Measurements from ENCODE around the gene ASCC1. TPM values are rescaled to one million over a fixed set of nuclear protein-coding genes. Genes with fewer than 3 reads are reported as not detected.

Gene ASCC1
- total RNA-seq, 2 experiments from 2014 or later, result 16.5 to 19.0 TPM

- Mint-ChIP-seq H3K27me3 (no peaks in the 10 kb centered on the region), H3K9me3 (no peaks in the 10 kb centered on the region), H3K4me3 (no peak overlapping the region), H3K27ac (no peak overlapping the region), H3K4me1 (ENCODE audit: low read depth) (peaks cover 66% of the 10 kb centered on the region), H3K36me3 (ENCODE audit: low read depth) (peaks cover 42% of the 10 kb centered on the region)
- DNase-seq, result no peak
- no peaks in the 10 kb centered on the region for H3K27me3 ChIP-seq (ENCODE audit: control insufficient read depth in 1 of 2, insufficient read depth in 2 of 2, low read length in 2 of 2)
- H3K36me3 ChIP-seq (ENCODE audit: insufficient read depth, low read length), result peaks cover 10% of the 10 kb centered on the region
- no peak for ATAC-seq (ENCODE audit: poor library complexity)
- no peak for TF ChIP-seq CTCF (IDR thresholded peaks at IDR 0.05)
- H3K9me3 ChIP-seq (ENCODE audit: control insufficient read depth in 1 of 2, insufficient read depth in 1 of 2, low read length in 2 of 2), result no peaks in the 10 kb centered on the region
- ChIA-PET CTCF (no interaction called here), POLR2A (interaction anchor here (1.4 to 5.1 kb wide), 2 partner anchors 10 to 13 kb away, joined by 4 to 42 read pairs; partner anchors contain the start of gene SPOCK2)
- no peak overlapping the region for H3K27ac ChIP-seq (ENCODE audit: low read depth in 1 of 2, low read length in 2 of 2)
- no peak overlapping the region for H3K4me3 ChIP-seq (ENCODE audit: low read length)
- peaks cover 27% of the 10 kb centered on the region for H3K4me1 ChIP-seq (ENCODE audit: insufficient read depth, low read length)
- intact Hi-C loops (cut with DNase I, micrococcal nuclease), result no loop called here
These were observed 117.1 kb downstream of the ASCC1 start for GRCh38 chr10:72098836-72099599.

GRCh38 chr10:72098301-72098835, 117.7 kb downstream of the ASCC1 start:
- H3K4me3 ChIP-seq (ENCODE audit: low read length), result no peak overlapping the region
- Mint-ChIP-seq H3K27me3 (no peaks in the 10 kb centered on the region), H3K9me3 (no peaks in the 10 kb centered on the region), H3K4me1 (ENCODE audit: low read depth) (peaks cover 60% of the 10 kb centered on the region), H3K36me3 (ENCODE audit: low read depth) (peaks cover 37% of the 10 kb centered on the region), H3K4me3 (no peak overlapping the region), H3K27ac (no peak overlapping the region)
- DNase-seq (no peak), ATAC-seq (ENCODE audit: poor library complexity) (no peak)
- no peak for TF ChIP-seq CTCF (IDR thresholded peaks at IDR 0.05)
- peaks cover 10% of the 10 kb centered on the region for H3K36me3 ChIP-seq (ENCODE audit: insufficient read depth, low read length)
- peaks cover 21% of the 10 kb centered on the region for H3K4me1 ChIP-seq (ENCODE audit: insufficient read depth, low read length)
- POLR2A ChIA-PET, result interaction anchor here (1.4 to 5.1 kb wide), 2 partner anchors 9 to 13 kb away, joined by 4 to 42 read pairs; partner anchors contain the start of gene SPOCK2
- H3K27ac ChIP-seq (ENCODE audit: low read depth in 1 of 2, low read length in 2 of 2), result no peak overlapping the region
- H3K27me3 ChIP-seq (ENCODE audit: control insufficient read depth in 1 of 2, insufficient read depth in 2 of 2, low read length in 2 of 2), result no peaks in the 10 kb centered on the region
- intact Hi-C loops (cut with DNase I, micrococcal nuclease), result no loop called here
- H3K9me3 ChIP-seq (ENCODE audit: control insufficient read depth in 1 of 2, insufficient read depth in 1 of 2, low read length in 2 of 2), result no peaks in the 10 kb centered on the region
- CTCF ChIA-PET, result no interaction called here

- POLR2A ChIA-PET, result interaction anchor here (1.0 kb wide), 1 partner anchor 13 kb away, joined by 3 read pairs; no protein-coding TSS in a partner anchor
- Mint-ChIP-seq H3K27me3 (no peaks in the 10 kb centered on the region), H3K27ac (no peak overlapping the region), H3K4me3 (no peak overlapping the region), H3K36me3 (ENCODE audit: low read depth) (peaks cover 37% of the 10 kb centered on the region), H3K4me1 (ENCODE audit: low read depth) (peaks cover 55% of the 10 kb centered on the region), H3K9me3 (no peaks in the 10 kb centered on the region)
- no peak overlapping the region for H3K27ac ChIP-seq (ENCODE audit: low read depth in 1 of 2, low read length in 2 of 2)
- peaks cover 10% of the 10 kb centered on the region for H3K36me3 ChIP-seq (ENCODE audit: insufficient read depth, low read length)
- no peaks in the 10 kb centered on the region for H3K9me3 ChIP-seq (ENCODE audit: control insufficient read depth in 1 of 2, insufficient read depth in 1 of 2, low read length in 2 of 2)
- DNase-seq (no peak), ATAC-seq (ENCODE audit: poor library complexity) (no peak)
- no peaks in the 10 kb centered on the region for H3K27me3 ChIP-seq (ENCODE audit: control insufficient read depth in 1 of 2, insufficient read depth in 2 of 2, low read length in 2 of 2)
- H3K4me1 ChIP-seq (ENCODE audit: insufficient read depth, low read length), result peaks cover 16% of the 10 kb centered on the region
- TF ChIP-seq CTCF (IDR thresholded peaks at IDR 0.05), result no peak
- intact Hi-C loops (cut with DNase I, micrococcal nuclease), result no loop called here
- H3K4me3 ChIP-seq (ENCODE audit: low read length), result no peak overlapping the region
- CTCF ChIA-PET, result no interaction called here
These were observed 118.4 kb downstream of the ASCC1 start for GRCh38 chr10:72097448-72098300.
